Activated T-cell treated with anti-CD3 and anti-CD28 coated beads, Interleukin-2, amount 50 U/mL, for 72 hours (primary cell): Measurements from ENCODE around the gene LHCGR. TPM values are rescaled to one million over a fixed set of nuclear protein-coding genes. Genes with fewer than 3 reads are reported as not detected.
"Not testable (repeated sequence)": the region's sequence is repeated elsewhere in the genome, so short reads cannot be mapped to it uniquely, and the experiment has no call there.

ENCODE experiments used
- ATAC-seq, 2 donors: fragments of 150-1000 bp; cut with Tn5 transposase; replicated peaks in 1 of 2; 2 replicates each; pipeline ENCODE4 v1.10.0; 2021; ENCODE audit warnings: moderate library complexity in 2 of 2, mild to moderate bottlenecking in 1 of 2
- DNase-seq, 2 donors: peaks; one replicate each; pipeline ENCODE4 v3.0.0; 2021 to 2022; ENCODE audit warnings: mixed read lengths in 1 of 2
- H3K27ac Mint-ChIP-seq: one replicate; pipeline ENCODE4 v1.8.0; 2022; ENCODE audit warnings: mild to moderate bottlenecking, moderate library complexity, mixed read lengths
- H3K27me3 Mint-ChIP-seq: one replicate; pipeline ENCODE4 v1.8.0; 2022; ENCODE audit warnings: low read depth, mixed read lengths
- H3K36me3 Mint-ChIP-seq, 2 donors: one replicate each; pipeline ENCODE4 v1.8.0; 2022; ENCODE audit warnings: mixed read lengths in 2 of 2, mild to moderate bottlenecking in 1 of 2; ENCODE audit not compliant: insufficient read depth in 2 of 2
- H3K4me1 Mint-ChIP-seq: one replicate; pipeline ENCODE4 v1.8.0; 2022; ENCODE audit warnings: low read depth, mixed read lengths
- H3K4me3 Mint-ChIP-seq, 2 donors: one replicate each; pipeline ENCODE4 v1.8.0; 2022; ENCODE audit warnings: mild to moderate bottlenecking in 2 of 2, mixed read lengths in 2 of 2, moderate library complexity in 2 of 2
- H3K9me3 Mint-ChIP-seq, 2 donors: one replicate each; pipeline ENCODE4 v1.8.0; 2022; ENCODE audit warnings: mixed read lengths in 2 of 2
- total RNA-seq, 2 donors: library from RNA; stranded (reverse); gene quantifications; one replicate each; pipeline ENCODE4 v1.2.3, GENCODE V29; 2022

The LHCGR gene
- total RNA-seq, 2 donors from 2014 or later, result not detected

DNA sequence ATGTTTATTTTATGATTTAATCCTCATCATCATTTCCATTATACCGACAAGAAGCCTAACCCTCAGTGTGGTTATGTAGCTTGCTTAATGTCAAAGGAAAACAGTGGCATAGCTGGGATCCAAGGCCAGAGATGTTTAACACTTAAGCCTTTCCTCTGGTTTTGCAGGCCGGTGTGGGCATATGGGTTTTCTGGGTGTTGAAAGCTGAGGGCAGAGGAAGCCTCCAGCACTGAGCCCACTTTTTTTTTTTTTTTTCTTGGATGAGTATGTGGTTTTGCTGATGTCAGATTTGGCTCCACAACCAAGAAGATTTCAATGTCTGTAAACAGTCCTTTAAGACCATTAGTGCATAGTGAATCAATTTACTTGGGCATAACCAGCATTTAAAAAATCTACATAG is 41.3 kb downstream of the LHCGR start:
- Mint-ChIP-seq H3K4me3 (no peak overlapping the region), H3K27ac (no peak overlapping the region)

DNA sequence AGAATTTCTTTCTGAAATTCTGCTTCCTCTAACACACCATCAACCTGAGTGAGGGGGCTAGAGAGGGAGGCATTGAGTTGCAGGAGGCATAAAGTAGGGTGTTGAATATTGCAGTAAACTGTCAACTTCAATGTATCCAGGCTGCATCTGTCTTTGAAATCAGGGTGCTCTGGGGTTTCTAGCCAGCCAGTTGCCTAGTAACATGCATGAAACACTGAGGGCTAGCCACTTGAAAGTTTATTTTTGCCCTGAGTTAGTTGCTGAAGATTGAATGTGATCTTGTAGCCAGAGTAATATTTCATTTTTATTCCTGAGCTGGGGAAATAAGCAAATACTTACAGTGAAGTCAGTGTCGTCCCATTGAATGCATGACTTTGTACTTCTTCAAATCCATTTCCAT is 41.9 kb downstream of the LHCGR start:
- DNase-seq, result no peak
- no peak for ATAC-seq
- Mint-ChIP-seq H3K4me1 (peaks cover 12% of the 10 kb centered on the region), H3K36me3 (no peaks in the 10 kb centered on the region), H3K4me3 (no peak overlapping the region), H3K9me3 (peaks cover 0 to 1% of the 10 kb centered on the region in 2 donors), H3K27me3 (peaks cover 7% of the 10 kb centered on the region), H3K27ac (no peak overlapping the region)

More for the DNA sequence above, 41.3 kb downstream of the LHCGR start:
- Mint-ChIP-seq H3K9me3 (peaks cover 0 to 1% of the 10 kb centered on the region in 2 donors), H3K4me1 (peaks cover 12% of the 10 kb centered on the region), H3K27me3 (peaks cover 7% of the 10 kb centered on the region), H3K36me3 (no peaks in the 10 kb centered on the region)
- DNase-seq, result no peak
- no peak for ATAC-seq

DNA sequence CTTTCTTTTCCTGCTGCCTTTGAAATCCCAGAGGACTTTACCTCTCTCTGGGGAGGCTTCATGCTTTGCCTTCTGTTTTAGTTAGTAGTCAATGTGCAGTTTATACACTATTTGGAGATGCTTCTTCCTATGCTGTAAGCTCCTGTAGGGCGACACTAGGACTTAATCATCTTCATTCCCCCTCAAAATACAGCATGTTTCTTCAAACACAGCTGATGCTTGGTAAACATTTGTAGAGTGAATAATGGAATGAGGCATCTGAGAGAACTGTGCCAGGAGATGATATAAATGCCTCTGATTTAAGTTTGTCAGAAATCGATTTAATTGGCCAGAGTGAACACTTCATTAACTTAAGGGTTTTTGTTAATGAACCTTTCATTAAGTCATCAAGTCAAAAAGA is 43.4 kb downstream of the LHCGR start:
- H3K36me3 Mint-ChIP-seq, result no peaks in the 10 kb centered on the region
- no peak overlapping the region for H3K4me3 Mint-ChIP-seq
- peaks cover 12% of the 10 kb centered on the region for H3K4me1 Mint-ChIP-seq
- ATAC-seq (no peak), DNase-seq (no peak)
- H3K27ac Mint-ChIP-seq, result peak overlapping the region; percentile 11
- peaks cover 0 to 1% of the 10 kb centered on the region in 2 donors for H3K9me3 Mint-ChIP-seq
- H3K27me3 Mint-ChIP-seq, result peaks cover 7% of the 10 kb centered on the region

- Mint-ChIP-seq H3K4me3 (no peak overlapping the region), H3K9me3 (peaks cover 1 to 2% of the 10 kb centered on the region in 2 donors), H3K27me3 (peaks cover 7% of the 10 kb centered on the region), H3K27ac (peak overlapping the region; percentile 11), H3K36me3 (no peaks in the 10 kb centered on the region), H3K4me1 (peaks cover 12% of the 10 kb centered on the region)
- ATAC-seq, result no peak
- no peak for DNase-seq
These were observed 44.2 kb downstream of the LHCGR start for GRCh38 chr2:48711343-48711742.

GRCh38 chr2:48709096-48710034 is 46.2 kb downstream of the LHCGR start:
- Mint-ChIP-seq H3K27ac (no peak overlapping the region), H3K27me3 (peaks cover 7% of the 10 kb centered on the region), H3K4me3 (no peak overlapping the region), H3K9me3 (peaks cover 1 to 3% of the 10 kb centered on the region in 2 donors), H3K36me3 (no peaks in the 10 kb centered on the region), H3K4me1 (peaks cover 7% of the 10 kb centered on the region)
- ATAC-seq (no peak), DNase-seq (no peak)

DNA sequence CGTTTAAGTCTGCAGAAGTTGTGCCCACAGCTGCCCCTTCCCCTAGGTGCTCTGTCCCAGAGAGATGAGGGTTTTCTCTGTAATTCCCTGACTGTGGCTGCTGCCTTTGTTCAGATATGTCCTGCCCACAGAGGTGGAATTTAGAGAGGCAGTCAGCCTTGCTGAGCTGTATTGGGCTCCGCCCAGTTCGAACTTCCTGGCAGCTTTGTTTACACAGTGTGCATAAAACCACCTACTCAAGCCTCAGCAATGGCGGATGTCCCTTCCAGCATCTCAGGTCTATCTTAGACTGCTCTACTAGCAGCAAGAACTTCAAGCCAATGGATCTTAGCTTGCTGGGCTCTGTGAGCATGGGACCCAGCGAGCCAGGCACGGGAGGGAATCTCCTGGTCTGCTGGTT is 48.1 kb downstream of the LHCGR start:
- Mint-ChIP-seq H3K27me3 (peaks cover 7% of the 10 kb centered on the region), H3K27ac (no peak overlapping the region), H3K36me3 (no peaks in the 10 kb centered on the region), H3K9me3 (peaks cover 5 to 7% of the 10 kb centered on the region in 2 donors), H3K4me1 (no peaks in the 10 kb centered on the region), H3K4me3 (no peak overlapping the region)
- ATAC-seq, result peak; percentile 25 to 60
- DNase-seq, result peak; percentile 18 to 20

DNA sequence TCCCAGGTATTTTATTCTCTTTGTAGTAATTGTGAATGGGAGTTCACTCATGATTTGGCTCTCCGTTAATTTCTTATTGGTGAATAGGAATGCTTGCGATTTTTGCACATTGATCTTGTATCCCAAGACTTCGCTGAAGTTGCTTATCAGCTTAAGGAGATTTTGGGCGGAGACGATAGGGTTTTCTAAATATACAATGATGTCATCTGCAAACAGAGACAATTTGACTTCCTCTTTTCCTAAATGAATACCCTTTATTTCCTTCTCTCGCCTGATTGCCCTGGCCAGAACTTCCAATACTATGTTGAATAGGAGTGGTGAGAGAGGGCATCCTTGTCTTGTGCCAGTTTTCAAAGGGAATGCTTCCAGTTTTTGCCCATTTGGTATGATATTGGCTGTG is 51.9 kb downstream of the LHCGR start:
- not testable (repeated sequence) for ATAC-seq, H3K4me1 Mint-ChIP-seq, H3K27ac Mint-ChIP-seq, H3K4me3 Mint-ChIP-seq, DNase-seq, H3K36me3 Mint-ChIP-seq, H3K27me3 Mint-ChIP-seq, H3K9me3 Mint-ChIP-seq

GRCh38 chr2:48699348-48699930 is 56.1 kb downstream of the LHCGR start:
- Mint-ChIP-seq H3K36me3 (no peaks in the 10 kb centered on the region), H3K27me3 (no peaks in the 10 kb centered on the region), H3K4me3 (no peak overlapping the region), H3K9me3 (peaks cover 2 to 7% of the 10 kb centered on the region in 2 donors), H3K27ac (no peak overlapping the region), H3K4me1 (no peaks in the 10 kb centered on the region)
- DNase-seq (no peak), ATAC-seq (no peak)

- Mint-ChIP-seq H3K9me3 (peaks cover 0 to 2% of the 10 kb centered on the region in 2 donors), H3K4me1 (no peaks in the 10 kb centered on the region), H3K27ac (no peak overlapping the region), H3K4me3 (no peak overlapping the region), H3K36me3 (no peaks in the 10 kb centered on the region), H3K27me3 (no peaks in the 10 kb centered on the region)
- DNase-seq (no peak), ATAC-seq (no peak)
These were observed 58.6 kb downstream of the LHCGR start for GRCh38 chr2:48696881-48697280.

DNA sequence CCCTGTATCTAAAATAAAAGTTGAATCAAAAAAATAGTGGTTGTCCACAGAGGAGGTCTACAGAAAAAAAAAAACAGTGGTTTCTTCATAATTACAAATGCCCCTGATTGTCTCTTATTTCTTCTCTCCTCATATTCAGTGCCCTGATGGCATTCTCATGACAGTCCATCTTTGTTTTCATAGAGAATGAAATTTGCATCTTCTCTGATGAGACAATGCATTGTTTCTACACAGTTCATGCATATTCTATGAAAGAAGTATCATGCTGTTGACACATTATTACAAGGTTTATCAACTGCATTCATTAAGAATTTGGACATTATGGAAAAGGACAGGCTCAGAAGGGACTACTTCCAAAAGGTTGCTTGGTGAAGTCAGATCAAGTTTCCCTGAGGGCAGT is 59.5 kb downstream of the LHCGR start:
- Mint-ChIP-seq H3K27me3 (no peaks in the 10 kb centered on the region), H3K9me3 (peaks cover 0 to 2% of the 10 kb centered on the region in 2 donors), H3K4me3 (no peak overlapping the region), H3K27ac (no peak overlapping the region), H3K4me1 (no peaks in the 10 kb centered on the region), H3K36me3 (no peaks in the 10 kb centered on the region)
- ATAC-seq (no peak), DNase-seq (no peak)

GRCh38 chr2:48694149-48694548 is 61.4 kb downstream of the LHCGR start:
- no peak for DNase-seq
- no peak for ATAC-seq
- Mint-ChIP-seq H3K27me3 (no peaks in the 10 kb centered on the region), H3K36me3 (no peaks in the 10 kb centered on the region), H3K9me3 (peaks cover 0 to 2% of the 10 kb centered on the region in 2 donors), H3K27ac (no peak overlapping the region), H3K4me1 (no peaks in the 10 kb centered on the region), H3K4me3 (no peak overlapping the region)

DNA sequence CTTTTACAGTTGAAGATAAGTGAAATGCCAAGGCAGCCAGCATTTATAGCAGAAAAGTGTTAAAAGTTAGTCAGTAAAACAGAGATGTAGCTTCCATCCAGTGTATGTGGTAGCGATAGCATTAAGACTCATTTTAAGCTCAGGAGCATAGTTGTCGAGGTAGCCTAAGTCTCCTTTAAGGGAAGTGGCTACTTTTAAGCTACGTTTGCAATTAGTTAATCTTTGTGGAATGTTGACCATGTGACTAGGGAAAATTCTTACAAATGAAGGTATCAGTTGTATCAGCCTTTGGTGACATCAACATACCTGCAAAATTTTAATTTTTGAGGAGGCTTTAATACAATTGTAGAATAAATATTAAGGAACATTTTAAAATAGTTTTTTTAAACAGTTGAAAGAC is 61.9 kb downstream of the LHCGR start:
- no peak for ATAC-seq
- no peak for DNase-seq
- Mint-ChIP-seq H3K36me3 (no peaks in the 10 kb centered on the region), H3K4me3 (no peak overlapping the region), H3K27me3 (no peaks in the 10 kb centered on the region), H3K9me3 (no peaks in the 10 kb centered on the region), H3K27ac (no peak overlapping the region), H3K4me1 (no peaks in the 10 kb centered on the region)

DNA sequence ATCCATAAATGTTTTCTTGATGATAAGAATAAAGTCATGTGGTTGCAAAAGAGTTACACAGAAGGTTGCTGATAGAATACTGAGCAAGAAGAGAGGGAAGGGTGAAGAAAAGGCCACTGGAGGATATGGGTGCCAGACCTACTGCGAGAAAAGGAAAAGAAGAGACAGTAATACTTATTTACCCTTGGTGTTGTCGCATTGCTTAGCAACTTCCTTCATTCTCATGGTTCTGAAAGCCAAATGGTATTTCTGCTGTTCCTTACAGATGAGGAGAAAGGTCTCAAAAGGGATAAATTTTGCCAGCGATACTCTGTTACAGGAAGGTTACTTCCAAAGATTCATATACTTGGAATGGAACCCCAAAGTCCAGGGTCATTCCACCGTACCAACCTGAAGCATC is 62.5 kb downstream of the LHCGR start:
- H3K27me3 Mint-ChIP-seq, result no peaks in the 10 kb centered on the region
- no peaks in the 10 kb centered on the region for H3K4me1 Mint-ChIP-seq
- ATAC-seq, result no peak
- DNase-seq, result no peak
- H3K4me3 Mint-ChIP-seq, result no peak overlapping the region
- H3K9me3 Mint-ChIP-seq, result no peaks in the 10 kb centered on the region
- H3K27ac Mint-ChIP-seq, result no peak overlapping the region
- H3K36me3 Mint-ChIP-seq, result no peaks in the 10 kb centered on the region
